Thyroid gland (tissue), 4 donors: ENCODE measurements around the gene HDAC9.

Experiments
- CTCF ChIP-seq, 6 experiments: fragments of 200-600 bp in 3 of 6; fragments of 450-650 bp in 3 of 6; sonication (generic) in 3 of 6; IDR thresholded peaks; one replicate each; pipeline ENCODE4 v1.5.1; 2016 to 2019; ENCODE audit warnings: antibody characterized with exemption in 6 of 6, mild to moderate bottlenecking in 2 of 6, inconsistent platforms in 1 of 6, moderate library complexity in 1 of 6
- POLR2A ChIP-seq, 2 donors: fragments of 450-650 bp; IDR thresholded peaks; one replicate each; pipeline ENCODE4 v1.6.1; 2017; ENCODE audit warnings: antibody characterized with exemption in 2 of 2, mild to moderate bottlenecking in 2 of 2, moderate library complexity in 1 of 2

DNA sequence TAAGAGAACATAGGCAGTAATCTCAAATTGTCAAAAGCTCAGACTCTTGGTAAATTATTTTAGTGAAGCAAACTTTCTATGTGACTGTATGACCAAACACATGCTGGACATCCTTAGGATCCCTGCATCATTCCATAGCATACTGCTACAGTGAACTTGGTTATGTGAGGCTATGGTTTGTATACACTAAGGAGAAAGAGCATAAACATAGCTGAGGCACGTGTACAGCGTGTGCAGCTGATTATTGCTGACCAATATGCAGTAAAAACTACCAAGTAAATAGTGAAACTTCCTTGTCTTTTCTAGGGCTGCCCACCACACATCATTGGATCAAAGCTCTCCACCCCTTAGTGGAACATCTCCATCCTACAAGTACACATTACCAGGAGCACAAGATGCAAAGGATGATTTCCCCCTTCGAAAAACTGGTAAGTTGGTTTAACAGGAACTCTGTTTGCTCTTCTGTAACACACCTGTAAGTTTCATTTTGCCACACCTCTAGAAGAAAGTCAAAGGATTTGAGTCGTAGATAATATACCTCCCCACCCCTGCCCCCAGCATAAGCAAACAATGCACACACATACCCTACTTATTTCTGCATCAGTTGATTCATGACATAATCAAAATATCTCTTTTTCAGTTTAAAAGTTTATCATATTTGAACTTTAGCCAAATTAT, 98.2 kb downstream of the HDAC9 start:
- TF ChIP-seq CTCF (IDR thresholded peaks at IDR 0.05) = no peak
- TF ChIP-seq POLR2A (IDR thresholded peaks at IDR 0.05) = no peak
